Activated naive CD8-positive, alpha-beta T cell treated with anti-CD3 and anti-CD28 coated beads for 36 hours (primary cell): ENCODE measurements around the gene RPS14. TPM values are rescaled to one million over a fixed set of nuclear protein-coding genes. Genes with fewer than 3 reads are reported as not detected.
"Not testable (repeated sequence)": the region's sequence is repeated elsewhere in the genome, so short reads cannot be mapped to it uniquely, and the experiment has no call there.

Experiments
- DNase-seq: peaks from one replicate; pipeline ENCODE4 v3.0.0; 2021
- H3K27ac Mint-ChIP-seq: one replicate; pipeline ENCODE4 v1.8.0; 2022; ENCODE audit warnings: mild to moderate bottlenecking, moderate library complexity, mixed read lengths
- H3K27me3 Mint-ChIP-seq: one replicate; pipeline ENCODE4 v1.8.0; 2022; ENCODE audit warnings: mild to moderate bottlenecking, mixed read lengths
- H3K36me3 Mint-ChIP-seq: one replicate; pipeline ENCODE4 v1.8.0; 2021; ENCODE audit warnings: mild to moderate bottlenecking, mixed read lengths
- H3K4me1 Mint-ChIP-seq: one replicate; pipeline ENCODE4 v1.8.0; 2021; ENCODE audit warnings: mixed read lengths
- H3K4me3 Mint-ChIP-seq: one replicate; pipeline ENCODE4 v1.8.0; 2022; ENCODE audit warnings: mild to moderate bottlenecking, moderate library complexity, mixed read lengths
- H3K9me3 Mint-ChIP-seq: one replicate; pipeline ENCODE4 v1.8.0; 2022; ENCODE audit warnings: mixed read lengths
- total RNA-seq, 2 experiments: library from RNA; stranded (reverse); gene quantifications; one replicate each; pipeline ENCODE4 v1.2.3, GENCODE V29; 2021

RPS14 gene
- total RNA-seq, 2 experiments from 2014 or later: 2,978 to 3,004 TPM

DNA sequence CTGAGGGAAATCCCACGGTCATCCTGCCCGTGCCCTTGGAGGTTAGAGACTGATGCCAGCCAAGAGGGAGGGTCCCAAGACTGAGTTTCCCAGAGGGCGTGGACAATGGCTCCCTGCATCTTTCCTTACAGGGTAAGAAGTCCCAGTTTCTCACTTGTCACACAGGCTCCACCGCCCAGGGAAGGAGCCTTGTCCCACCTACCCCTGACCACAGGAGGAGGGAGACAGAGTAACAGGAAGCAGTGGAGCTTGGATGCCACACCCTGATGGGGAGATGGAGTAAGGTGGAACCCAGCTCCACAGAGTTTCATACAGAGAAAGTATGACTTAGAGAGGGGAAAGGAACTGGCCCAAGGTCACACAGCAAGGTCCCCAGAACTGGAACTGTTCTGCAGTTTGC lies 27.5 kb downstream of the RPS14 start:
- no peaks in the 10 kb centered on the region for H3K36me3 Mint-ChIP-seq
- DNase-seq: no peak
- no peak overlapping the region for H3K27ac Mint-ChIP-seq

DNA sequence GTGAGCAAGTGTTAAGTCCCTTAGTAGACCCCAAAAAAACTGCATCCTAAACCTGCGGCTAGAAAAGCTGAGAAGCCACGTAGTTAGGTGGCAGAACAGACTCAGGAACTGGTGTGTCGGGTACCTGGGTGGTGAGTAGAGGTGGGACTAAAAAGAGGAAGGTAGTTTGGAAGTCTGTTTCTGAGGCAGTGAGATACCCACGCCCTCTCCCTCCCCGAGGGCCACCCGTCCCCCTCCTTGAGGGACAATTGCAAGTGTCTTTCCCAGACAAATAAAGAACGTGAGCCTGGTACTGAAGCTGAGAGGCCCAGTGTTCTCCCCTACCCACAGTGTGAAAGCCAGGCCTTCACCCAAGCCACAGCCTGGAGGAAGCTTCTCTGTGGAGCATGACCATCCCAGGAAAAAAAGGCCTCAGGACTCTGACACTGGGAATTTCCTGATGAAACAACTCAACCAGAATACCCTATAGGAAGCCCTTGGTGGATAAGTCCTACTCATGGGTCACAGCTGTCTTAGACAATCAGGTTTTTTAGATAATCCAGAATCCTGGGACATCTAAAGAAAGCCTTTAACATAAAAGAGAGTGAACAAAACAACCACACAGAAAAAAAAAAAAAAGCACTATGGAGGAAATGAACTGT lies 29.8 kb downstream of the RPS14 start:
- DNase-seq: no peak
- no peaks in the 10 kb centered on the region for H3K27me3 Mint-ChIP-seq
- H3K27ac Mint-ChIP-seq: peak overlapping the region; percentile 17
- H3K9me3 Mint-ChIP-seq: no peaks in the 10 kb centered on the region
- H3K4me1 Mint-ChIP-seq: peaks cover 12% of the 10 kb centered on the region
- no peaks in the 10 kb centered on the region for H3K36me3 Mint-ChIP-seq
- no peak overlapping the region for H3K4me3 Mint-ChIP-seq

More for the DNA sequence above, 27.5 kb downstream of the RPS14 start:
- H3K4me3 Mint-ChIP-seq: no peak overlapping the region
- H3K9me3 Mint-ChIP-seq: no peaks in the 10 kb centered on the region
- H3K27me3 Mint-ChIP-seq: no peaks in the 10 kb centered on the region
- peaks cover 12% of the 10 kb centered on the region for H3K4me1 Mint-ChIP-seq

DNA sequence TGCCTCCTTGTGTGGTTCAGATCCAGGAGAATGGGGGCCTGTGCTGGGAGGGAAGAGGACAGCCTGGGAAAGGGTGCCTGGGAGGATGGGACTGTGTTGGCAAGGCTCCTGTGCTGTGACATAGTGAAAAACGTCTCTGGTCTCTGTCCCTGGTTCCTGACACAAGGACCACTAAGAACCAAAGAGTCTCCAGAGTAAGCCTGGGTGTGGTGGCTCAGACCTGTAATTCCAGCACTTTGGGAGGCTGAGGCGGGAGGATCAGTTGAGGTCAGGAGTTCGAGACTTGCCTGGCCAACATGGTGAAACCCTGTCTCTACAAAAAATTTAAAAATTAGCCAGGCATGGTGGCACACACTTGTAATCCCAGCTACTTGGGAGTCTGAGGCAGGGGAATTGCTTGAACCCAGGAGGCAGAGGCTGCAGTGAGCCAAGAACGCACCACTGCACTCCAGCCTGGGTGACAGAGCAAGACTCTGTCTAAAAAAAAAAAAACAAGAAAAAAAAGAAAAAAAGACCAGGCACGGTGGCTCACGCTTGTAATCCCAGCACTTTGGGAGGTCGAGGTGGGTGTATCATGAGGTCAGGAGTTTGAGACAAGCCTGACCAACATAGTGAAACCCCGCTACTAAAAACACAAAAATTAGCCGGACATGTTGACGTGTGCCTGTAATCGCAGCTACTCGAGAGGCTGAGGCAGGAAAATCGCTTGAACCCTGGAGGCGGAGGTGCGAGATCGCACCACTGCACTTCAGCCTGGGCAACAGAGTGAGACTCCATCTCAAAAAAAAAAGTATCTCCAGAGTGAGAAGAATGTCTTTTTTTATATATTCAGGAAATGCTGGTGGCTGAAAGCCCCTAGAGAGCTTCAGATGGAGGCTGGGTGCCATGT lies 35.4 kb downstream of the RPS14 start:
- Mint-ChIP-seq H3K36me3 (peaks cover 14% of the 10 kb centered on the region), H3K27ac (peak overlapping the region; percentile 98), H3K4me1 (peaks cover 35% of the 10 kb centered on the region)
- not testable (repeated sequence) for H3K4me3 Mint-ChIP-seq, DNase-seq, H3K27me3 Mint-ChIP-seq, H3K9me3 Mint-ChIP-seq

DNA sequence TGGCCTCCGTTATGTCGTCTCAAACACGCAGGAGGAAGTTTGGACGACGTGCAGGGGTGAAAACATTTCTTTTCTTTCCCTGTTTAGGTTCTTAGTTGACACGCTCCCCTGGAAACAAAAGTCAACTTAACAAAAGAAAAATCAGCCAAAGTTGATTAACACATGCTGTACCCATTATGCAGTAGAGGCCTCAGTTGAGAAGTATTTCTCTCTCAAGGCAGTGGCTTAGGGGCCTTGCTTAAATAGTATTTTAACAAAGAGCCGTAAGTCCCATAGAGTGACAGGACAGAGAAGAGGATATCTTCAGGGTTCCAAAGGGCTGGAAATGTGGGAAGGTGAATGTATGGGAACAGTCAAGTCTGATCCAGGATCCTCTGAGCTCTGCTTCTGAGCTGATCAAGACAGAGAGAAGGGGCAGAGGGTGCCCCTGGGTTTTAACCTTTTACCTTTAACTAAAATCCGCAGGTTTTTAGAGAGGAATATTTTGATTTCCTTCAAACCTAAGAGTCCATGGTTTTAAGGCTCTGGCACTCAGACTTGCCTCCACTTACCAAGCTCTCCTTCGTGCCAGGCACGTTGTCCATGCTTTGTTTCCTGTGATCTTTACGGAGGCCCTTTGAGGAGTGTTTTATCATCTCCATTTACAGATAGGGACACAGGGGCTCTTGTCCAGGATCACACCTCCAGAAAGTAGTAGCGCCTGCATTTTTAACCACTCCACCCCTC lies 36.2 kb downstream of the RPS14 start:
- Mint-ChIP-seq H3K36me3 (peaks cover 14% of the 10 kb centered on the region), H3K4me1 (peaks cover 37% of the 10 kb centered on the region), H3K9me3 (no peaks in the 10 kb centered on the region), H3K4me3 (peak overlapping the region; percentile 93), H3K27ac (peak overlapping the region; percentile 98), H3K27me3 (no peaks in the 10 kb centered on the region)
- no peak for DNase-seq

DNA sequence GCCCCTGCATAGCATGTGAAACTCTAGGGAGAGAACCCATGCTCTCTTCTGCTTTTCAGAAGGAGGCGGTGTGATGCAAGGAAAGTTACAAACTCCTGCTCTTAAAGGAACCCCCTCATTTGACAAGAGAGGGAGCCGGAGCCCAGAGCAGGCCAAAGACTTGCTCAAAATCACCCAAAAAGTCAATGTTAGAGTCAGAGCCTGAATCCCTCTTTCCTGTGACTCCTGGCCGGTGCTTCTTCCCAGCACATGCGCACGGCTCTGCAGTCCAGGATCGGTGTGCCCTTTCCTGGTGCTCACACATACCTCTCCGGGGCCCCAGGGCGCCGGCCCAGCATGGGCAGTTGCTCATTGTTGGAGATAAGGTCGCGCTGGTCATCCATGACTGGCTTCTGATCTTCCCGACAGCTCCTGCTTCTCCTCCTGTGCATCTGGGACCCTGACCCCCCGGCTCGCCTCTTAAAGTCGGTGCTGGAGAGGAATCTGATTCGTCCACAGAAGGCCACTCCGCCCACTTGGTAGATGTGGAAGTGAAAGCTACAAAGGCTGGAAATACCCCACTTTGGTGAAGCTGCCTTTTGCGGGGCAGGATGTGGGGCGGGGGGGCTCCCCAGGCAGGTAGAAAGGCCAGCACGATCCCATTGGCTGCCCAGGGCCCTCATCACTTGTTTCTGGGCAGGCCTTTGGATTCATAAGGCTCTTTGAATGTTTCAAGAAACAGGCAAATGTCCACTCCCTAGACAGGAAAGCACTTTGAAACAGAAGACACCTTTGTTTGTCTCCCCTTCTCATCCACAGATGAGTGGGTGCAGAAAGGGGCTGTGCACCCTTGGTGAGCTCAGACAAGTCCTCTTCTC lies 37.0 kb downstream of the RPS14 start, which contains the start of gene CD74:
CD74 (minus strand) TSS at position 592 of the 857 bp plus-strand sequence; CDS start at position 431, 161 bp downstream.
- Mint-ChIP-seq H3K4me1 (peaks cover 37% of the 10 kb centered on the region), H3K36me3 (peaks cover 14% of the 10 kb centered on the region), H3K4me3 (peak within 1 kb of the TSS; percentile 93), H3K27me3 (no peaks in the 10 kb centered on the region), H3K27ac (peak within 1 kb of the TSS; percentile 98), H3K9me3 (no peaks in the 10 kb centered on the region)
- DNase-seq: peak; percentile 91

DNA sequence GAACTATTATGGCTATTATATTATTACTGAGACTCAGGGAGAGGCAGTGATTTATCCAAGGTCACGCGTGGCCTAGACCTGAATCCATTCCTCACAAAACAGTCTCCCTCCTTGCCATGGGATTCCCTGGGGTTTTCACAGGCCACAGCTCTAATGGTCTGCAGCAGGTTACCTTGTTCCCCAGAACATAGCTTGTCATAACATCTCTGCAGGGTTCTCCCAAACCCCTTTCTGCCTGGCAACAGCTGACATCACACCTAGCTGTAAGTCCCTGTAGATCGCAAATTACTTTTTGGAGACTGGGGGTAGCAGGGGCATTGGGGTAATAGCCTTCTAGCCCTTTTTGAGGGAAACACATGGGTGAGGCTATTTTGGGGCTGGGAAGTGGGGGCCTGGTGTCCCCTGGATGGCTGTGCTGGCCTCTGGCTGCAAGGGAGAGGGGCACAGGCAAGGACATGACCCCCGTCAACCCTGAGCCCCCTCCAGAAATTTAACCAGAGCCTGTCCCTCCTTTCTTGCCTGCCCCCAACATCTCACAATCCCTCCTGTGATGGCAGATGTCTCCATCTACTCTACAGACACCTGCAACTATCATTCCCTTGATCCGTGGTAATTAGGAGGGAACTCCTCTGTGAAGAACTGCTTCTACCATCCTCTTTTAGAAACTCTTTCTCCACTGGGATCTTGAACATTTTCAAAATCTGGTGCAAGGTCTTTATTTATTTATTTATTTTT lies 38.1 kb downstream of the RPS14 start:
- DNase-seq: peak; percentile 67
- Mint-ChIP-seq H3K9me3 (no peaks in the 10 kb centered on the region), H3K27me3 (no peaks in the 10 kb centered on the region), H3K27ac (peak overlapping the region; percentile 98), H3K4me3 (peak overlapping the region; percentile 93), H3K36me3 (peaks cover 14% of the 10 kb centered on the region), H3K4me1 (peaks cover 37% of the 10 kb centered on the region)

DNA sequence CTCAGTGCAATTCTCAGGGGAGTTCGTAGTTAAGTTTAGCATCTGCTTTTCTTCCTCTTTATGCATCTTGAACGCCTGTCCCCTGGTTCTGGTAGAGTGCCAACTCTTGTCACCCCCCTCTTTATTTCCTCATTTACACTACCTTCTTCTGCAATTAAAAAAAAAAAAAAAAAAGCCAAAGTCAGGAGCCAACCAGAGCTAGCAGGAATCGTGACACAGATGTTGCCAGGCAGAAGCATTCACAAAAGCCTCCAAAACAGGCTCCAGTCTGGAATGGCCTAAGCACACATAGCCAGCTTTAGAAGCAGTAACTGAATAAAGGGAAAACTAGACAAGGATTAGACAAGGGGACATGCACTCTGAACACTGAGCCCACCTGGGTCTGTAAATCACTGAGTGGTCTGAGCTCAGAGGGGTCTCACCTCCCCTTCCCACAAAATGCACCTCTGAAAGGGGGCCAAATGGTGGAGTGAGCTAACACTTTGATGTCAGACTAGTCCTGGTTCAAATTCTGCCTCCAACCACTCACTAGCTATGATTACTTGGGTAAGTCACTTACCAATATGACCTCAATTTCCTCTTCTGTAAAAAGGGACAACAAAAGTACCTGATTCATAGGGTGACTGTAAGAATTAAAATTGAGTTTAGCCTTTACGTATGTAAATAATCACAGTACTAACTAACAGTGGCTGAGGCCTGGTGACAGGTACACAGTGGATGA lies 38.9 kb downstream of the RPS14 start:
- H3K9me3 Mint-ChIP-seq: no peaks in the 10 kb centered on the region
- peaks cover 19% of the 10 kb centered on the region for H3K36me3 Mint-ChIP-seq
- DNase-seq: peak; percentile 34
- no peaks in the 10 kb centered on the region for H3K27me3 Mint-ChIP-seq
- peaks cover 37% of the 10 kb centered on the region for H3K4me1 Mint-ChIP-seq
- H3K4me3 Mint-ChIP-seq: peak overlapping the region; percentile 93
- H3K27ac Mint-ChIP-seq: peak overlapping the region; percentile 98

DNA sequence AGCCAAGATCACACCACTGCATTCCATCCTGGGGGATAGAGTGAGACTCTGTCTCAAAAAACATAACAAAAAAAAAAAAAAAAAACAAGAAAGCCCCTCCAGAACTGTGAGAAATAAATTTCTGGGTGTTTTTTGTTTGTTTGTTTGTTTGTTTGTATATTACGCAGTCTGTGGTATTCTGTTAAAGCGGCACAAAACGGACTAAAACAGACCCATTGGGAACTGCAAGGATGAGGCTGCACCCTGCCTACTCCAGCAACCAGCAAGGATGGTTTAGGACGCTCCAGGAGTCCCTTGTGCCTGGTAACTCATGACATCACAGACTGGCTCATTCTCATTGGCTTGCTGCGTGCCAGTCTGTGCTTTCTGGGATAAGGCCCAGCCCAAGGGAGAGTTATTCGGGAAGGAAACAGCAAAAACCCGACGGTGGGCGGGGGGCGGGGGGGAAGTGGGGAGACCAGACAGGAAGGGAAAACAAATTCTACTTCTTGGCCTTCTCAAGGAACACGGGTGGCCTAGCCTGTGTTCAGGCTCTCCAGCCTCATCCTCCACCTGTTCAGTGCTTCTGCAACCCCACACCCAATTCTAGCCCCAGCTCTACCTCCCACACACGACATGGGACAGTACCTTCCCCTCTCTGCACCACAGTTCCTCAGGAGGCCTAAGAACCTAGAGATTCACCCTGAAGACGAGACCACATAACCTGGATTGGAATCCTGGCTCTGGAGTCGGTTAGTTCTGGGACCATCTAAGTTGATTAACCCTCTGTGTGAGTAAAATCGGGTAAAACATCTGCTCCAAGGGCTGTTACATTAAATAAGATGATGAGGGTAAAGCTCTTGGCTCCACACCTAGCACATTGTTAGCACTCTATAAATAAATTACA lies 39.7 kb downstream of the RPS14 start:
- no peaks in the 10 kb centered on the region for H3K27me3 Mint-ChIP-seq
- peaks cover 19% of the 10 kb centered on the region for H3K36me3 Mint-ChIP-seq
- no peaks in the 10 kb centered on the region for H3K9me3 Mint-ChIP-seq
- peak overlapping the region; percentile 93 for H3K4me3 Mint-ChIP-seq
- H3K4me1 Mint-ChIP-seq: peaks cover 37% of the 10 kb centered on the region
- DNase-seq: peak; percentile 26
- H3K27ac Mint-ChIP-seq: peak overlapping the region; percentile 98

DNA sequence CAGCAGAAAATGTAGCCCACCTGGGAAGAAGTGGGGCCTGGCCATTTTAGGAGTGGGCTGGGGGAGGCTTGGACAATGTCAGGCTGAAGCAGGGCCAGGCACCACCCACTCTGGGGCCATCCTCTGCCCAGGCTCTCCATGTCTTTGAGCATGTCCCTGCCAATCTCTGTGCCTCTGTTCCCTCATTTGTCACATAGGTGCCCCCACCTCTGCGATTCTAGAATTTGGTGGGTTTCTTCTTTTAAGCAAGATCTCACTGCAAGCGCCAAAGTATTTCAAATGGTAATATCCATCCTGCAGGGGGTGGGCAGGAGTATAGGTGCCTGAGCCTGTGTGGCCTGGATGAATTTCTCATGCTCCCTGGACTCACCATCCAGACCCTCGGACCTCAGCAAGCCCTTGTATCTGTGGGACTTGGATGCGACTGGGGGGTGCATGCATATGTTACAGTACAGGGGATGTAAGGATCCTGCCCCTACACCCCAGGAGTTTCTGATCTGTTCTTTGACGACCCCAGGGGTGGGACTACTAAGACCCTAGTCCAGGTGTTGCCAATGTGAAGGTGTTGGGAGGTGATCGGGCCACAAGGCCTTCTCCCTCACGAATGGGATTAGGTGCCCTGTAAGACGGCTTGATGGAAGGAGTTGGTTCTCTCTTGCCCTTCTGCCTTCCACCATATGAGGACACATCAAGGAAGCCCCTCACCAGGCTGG lies 41.2 kb downstream of the RPS14 start:
- Mint-ChIP-seq H3K36me3 (peaks cover 23% of the 10 kb centered on the region), H3K4me1 (peaks cover 33% of the 10 kb centered on the region), H3K4me3 (peak overlapping the region; percentile 32), H3K9me3 (no peaks in the 10 kb centered on the region), H3K27me3 (no peaks in the 10 kb centered on the region), H3K27ac (no peak overlapping the region)
- no peak for DNase-seq

DNA sequence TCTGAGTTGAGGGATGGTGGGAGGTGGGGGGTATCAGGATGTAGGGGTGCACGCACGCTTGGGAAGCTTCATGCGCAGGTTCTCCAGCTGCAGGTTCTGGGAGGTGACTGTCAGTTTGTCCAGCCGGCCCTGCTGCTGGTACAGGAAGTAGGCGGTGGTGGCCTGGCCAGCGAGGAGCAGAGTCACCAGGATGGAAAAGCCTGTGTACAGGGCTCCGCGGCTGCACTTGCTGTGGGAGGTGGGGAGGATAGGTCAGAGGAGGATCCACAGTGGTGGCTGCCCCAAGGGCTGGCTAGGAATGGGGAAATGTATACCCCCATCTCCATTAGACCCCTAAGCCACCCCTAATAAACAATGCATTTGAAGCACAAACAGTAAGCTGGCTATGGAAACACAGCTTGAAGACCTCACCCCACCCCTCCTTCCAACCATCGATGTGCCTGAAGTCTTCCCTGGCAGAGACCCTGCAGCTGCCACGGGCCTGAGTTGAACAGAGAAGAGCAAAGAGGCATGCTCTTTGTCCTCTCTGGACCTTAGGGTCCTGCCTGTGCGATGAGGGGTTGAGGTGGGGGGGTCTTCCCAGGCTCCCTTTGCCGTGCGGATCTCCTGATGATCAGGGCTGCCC lies 42.3 kb downstream of the RPS14 start:
- no peaks in the 10 kb centered on the region for H3K27me3 Mint-ChIP-seq
- peaks cover 28% of the 10 kb centered on the region for H3K4me1 Mint-ChIP-seq
- H3K9me3 Mint-ChIP-seq: no peaks in the 10 kb centered on the region
- H3K27ac Mint-ChIP-seq: no peak overlapping the region
- peaks cover 22% of the 10 kb centered on the region for H3K36me3 Mint-ChIP-seq
- DNase-seq: no peak
- no peak overlapping the region for H3K4me3 Mint-ChIP-seq

DNA sequence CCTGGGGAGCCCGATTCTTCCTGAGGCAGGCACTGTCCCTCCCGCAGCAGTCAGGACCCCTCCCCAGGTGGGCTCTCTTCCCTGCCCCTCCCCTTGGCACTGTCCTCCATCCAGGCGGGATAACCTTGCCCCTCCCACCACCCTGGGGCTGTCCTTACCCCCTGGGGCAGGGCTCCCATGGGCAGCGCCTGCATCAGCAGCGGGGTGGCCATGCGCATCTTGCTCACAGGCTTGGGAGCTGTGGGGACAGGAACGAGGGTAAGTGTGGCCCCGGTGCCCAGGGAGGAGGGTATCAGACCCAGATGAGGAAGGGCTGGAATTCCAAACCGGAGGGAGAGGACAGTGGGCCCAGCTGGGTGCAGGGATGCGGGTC lies 42.8 kb downstream of the RPS14 start:
- DNase-seq: no peak
- H3K4me3 Mint-ChIP-seq: no peak overlapping the region
- H3K9me3 Mint-ChIP-seq: no peaks in the 10 kb centered on the region
- no peak overlapping the region for H3K27ac Mint-ChIP-seq
- H3K36me3 Mint-ChIP-seq: peaks cover 22% of the 10 kb centered on the region
- no peaks in the 10 kb centered on the region for H3K27me3 Mint-ChIP-seq
- peaks cover 28% of the 10 kb centered on the region for H3K4me1 Mint-ChIP-seq
